UCSD-AML1 (cell line): ENCODE measurements around the gene GALNT10.
"Not testable (repeated sequence)": the region's sequence is repeated elsewhere in the genome, so short reads cannot be mapped to it uniquely, and the experiment has no call there.

ENCODE experiments used
- DNase-seq: peaks from one replicate; lab custom pipeline; 2025; ENCODE audit not compliant: unreplicated experiment; lab: John Stamatoyannopoulos, UW

The GALNT10 gene

DNA sequence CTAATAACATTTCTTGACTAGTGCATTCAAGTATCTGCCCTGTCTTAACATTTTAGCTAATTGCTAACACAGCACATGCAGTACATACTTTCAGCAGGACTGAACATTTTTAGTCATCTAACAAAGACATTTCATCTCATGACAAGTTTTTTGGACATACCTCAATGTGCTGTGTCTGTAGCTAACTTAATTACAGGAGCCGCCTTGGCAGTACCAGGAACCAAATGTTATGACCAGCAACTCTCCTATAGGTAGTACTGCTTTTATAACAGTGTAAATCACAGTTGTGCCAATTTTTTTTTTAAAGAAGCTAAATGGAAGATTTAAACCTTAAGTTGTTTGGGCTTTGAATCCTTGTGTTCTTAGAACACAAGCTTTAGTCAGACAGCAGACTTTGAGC, 155.9 kb downstream of the GALNT10 start:
- DNase-seq: no peak

DNA sequence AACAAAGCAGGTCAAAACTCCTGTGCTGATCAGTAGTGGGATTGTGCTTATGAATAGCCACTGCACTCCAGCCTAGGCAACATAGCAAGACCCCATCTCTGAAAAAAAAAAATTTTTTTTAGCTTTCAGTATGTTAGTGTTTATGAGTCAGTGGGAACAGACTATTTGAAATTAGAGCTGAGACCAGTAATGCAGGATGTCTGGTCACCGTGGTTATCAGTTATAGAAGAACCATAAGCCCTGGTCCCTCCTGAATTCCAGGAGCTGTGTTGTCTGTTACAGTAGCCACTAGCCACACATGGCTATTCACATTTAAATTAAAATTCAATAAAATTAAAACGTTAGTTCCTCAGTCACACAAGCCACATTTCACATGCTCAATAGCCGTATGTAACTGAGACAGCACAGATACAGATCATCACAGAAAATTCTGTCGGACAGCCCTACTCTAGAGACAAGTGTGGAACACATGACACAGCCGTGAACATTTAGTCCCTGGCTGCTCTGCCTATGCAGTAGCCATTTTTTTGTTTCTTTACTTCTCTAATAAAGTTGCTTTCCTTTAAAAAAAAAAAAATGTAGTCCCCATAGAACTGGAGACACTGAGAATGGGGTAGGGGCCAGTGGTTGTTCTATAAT, 159.2 kb downstream of the GALNT10 start:
- DNase-seq: no peak

- DNase-seq: no peak
These were observed 160.6 kb downstream of the GALNT10 start for GRCh38 chr5:154351141-154351540.

- DNase-seq: no peak
These were observed 161.0 kb downstream of the GALNT10 start for GRCh38 chr5:154351566-154351965.

DNA sequence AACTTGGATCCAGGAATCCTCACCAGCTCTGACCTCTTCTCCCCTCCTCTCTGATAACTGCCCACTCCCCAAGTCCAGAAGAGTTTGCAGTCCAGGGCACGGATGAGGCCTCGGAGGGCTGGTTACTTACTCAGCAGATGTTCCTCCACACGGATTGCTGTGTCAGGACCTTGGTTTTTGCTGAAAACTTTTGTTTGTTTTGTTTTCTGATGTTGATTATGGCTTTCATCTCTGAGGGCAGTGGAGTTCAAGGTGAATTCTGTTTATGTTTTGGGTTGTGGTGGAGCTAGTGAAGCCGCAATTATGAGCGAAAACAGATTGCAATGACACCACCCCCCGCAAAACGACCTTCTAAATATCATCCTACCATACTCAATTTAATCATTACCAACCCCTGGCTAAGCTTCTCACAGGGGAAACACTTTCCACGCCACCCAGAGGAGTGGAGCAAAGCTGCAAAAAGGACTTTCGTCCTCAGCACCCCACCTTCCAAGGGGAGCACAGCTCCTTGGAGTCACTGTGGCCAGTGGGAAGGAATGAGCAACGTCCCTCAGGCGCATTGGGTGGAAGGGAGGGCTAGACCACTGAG, 162.5 kb downstream of the GALNT10 start:
- no peak for DNase-seq

DNA sequence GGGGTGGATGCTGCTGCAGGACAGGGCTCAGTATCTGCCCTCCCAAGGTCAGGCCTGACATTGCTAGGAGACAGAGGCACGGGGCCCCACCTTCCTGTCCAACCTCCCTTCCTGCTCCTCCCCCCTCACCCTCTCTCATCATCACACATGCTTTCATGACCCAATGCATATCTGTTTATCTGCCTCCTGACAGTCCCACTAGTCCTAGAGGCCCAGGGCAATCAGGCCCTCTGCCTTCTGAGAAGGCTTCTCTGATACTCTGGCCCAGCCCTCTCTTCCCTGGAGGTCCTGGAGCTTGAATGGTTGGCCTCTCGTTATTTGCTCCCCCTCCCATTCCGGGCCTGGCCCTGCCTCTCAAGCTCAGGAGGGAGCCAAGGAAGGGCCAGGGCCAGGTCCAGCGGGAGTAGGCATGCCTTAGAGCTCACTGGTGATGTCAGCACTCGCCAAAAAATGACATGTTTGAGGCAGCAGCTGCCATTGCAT, 164.6 kb downstream of the GALNT10 start:
- no peak for DNase-seq

DNA sequence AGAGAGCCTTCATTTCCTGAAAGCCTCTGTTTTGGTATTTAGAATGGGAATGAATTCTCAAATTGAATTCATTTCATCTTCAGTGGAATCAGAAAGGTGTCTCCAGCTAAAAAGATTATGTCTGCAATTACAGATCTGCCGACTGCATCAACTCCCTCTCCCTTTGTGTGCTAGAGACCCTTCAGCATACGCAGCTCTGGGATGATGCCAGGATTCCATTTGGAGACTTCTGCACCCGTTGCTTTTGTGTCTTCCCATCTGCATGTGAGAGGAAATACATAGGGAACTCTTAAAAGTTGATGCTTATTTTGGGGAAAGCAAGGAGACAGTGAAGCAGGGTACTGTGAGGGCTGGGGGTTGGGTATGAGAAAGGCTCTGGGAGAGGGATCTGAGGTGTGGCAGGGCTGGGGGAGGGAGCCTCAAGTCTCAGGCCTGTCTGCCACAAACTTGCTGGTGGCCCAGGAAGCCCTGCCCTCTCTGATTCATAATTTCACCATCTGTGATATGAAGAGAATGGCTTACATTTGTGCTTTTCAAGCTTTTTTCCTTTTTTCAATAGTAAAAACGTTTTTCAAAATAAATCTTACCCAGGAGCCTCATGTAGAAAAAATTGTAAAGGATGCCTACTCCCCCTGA, 165.6 kb downstream of the GALNT10 start:
- no peak for DNase-seq

GRCh38 chr5:154356958-154357357, 166.4 kb downstream of the GALNT10 start:
- DNase-seq: no peak

GRCh38 chr5:154358516-154359220, 168.1 kb downstream of the GALNT10 start:
- DNase-seq: no peak

- no peak for DNase-seq
These were observed 168.7 kb downstream of the GALNT10 start for GRCh38 chr5:154359221-154359573.

DNA sequence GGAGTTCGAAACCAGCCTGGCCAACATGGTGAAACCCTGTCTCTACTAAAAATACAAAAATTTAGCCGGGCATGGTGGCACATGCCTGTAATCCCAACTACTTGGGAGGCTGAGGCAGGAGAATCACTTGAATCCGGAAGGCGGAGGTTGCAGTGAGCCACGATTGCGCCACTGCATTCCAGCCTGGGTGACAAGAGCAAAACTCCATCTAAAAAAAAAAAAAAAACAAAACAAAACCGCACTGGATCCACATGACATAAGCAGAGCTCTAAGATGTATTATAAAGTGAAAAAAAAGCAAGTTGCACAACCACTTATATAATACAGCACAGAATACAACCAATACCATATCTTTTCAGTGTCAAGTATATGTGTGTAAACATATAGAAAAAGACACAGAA, 169.7 kb downstream of the GALNT10 start:
- DNase-seq: not testable (repeated sequence)

- DNase-seq: no peak
These were observed 172.9 kb downstream of the GALNT10 start for GRCh38 chr5:154363411-154363810.

GRCh38 chr5:154364771-154365170, 174.2 kb downstream of the GALNT10 start:
- no peak for DNase-seq

GRCh38 chr5:154365823-154366222, 175.3 kb downstream of the GALNT10 start:
- no peak for DNase-seq

DNA sequence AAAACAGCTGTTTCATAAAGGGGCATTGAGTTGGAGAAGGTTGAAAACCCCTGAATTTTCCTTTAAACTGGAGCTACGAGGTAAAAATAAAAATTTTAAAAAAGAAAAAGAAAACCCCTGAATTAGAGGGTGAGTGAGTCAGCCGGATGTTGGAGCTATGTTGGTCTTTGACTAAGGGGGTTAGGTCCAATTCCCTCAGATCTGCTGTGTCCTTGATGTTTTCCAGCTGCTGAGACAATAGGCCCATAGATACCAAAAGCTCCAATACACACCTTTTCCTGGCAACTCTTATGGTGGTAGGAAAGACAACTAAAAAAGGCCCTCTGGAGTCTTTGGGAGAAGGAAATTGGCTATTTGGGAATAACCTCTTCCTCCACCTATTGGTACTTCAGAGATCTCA, 175.8 kb downstream of the GALNT10 start:
- no peak for DNase-seq

DNA sequence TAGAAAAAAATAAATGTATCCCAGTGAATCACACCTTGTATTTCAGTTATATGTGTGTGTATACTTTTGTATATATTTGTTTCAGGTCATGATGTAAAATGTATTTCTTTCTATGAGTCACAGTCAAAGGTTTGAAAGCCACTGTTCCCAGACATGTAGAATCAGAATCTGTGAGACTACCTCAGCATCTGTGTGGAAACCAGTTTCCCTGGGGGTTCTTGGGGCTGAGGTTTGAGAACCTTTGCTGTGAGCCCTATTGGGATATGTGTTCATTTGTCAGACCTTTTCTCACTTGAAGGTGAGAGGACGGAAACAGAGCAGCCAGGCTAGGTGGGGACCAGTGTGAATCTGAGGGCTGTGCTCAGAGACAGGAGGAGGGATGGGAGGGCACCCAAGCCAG, 176.6 kb downstream of the GALNT10 start:
- no peak for DNase-seq

DNA sequence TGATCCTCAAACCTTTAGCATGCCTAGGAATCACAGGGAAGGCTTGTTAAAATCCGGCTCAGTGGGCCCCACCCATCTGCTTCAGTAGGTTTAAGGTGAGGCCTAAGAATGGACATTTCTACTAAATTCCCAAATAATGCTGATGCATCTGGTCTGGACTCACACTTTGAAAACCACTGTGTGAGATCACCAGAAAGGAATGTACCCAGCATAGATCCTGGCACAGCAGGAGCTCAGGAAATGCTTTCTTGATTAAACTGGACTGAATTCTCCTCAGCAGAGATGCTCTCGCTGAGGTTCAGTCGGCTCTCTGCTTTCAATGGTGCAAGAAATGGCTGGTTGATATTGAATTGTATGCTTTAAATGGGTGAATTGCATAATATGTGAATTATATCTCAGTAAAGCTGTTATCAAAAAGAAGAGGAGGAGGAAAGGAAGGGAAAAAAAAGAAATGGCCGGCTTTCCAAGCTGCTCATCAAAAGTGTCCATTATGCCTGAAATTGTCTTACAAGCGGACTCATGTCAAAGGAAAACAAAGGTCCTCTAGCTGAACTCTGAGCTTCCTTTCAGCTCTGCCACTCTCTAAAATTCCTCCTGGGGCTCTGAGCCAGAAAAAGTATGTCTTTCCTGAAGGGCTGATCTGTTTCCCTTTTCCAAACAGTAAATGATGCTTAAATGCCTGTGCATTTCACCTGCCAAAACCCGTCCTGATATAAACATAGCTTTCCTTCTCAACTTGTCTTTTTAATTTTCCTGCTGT, 177.7 kb downstream of the GALNT10 start:
- DNase-seq: no peak

GRCh38 chr5:154369682-154370081, 179.1 kb downstream of the GALNT10 start:
- no peak for DNase-seq

DNA sequence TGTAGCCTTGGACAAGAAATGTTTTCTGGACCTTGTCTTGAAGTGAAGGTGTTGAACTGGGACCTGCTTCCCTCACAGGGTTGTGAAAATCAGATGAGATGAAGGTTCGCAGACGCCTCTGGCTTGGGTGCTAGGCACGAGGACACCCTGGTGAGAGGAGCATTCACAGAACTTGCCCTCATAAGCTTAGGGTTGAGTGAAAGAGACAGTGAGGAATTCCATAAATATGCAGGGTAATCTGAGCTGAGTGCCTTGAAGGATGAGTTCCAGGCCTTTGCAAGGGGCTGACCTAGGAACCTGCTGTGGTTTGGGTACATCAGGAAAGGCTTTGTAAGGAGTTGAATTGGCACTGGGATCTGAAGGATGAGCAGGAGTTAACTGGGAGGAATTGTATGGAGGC, 179.6 kb downstream of the GALNT10 start:
- DNase-seq: no peak

GRCh38 chr5:154370813-154371212, 180.3 kb downstream of the GALNT10 start:
- no peak for DNase-seq

DNA sequence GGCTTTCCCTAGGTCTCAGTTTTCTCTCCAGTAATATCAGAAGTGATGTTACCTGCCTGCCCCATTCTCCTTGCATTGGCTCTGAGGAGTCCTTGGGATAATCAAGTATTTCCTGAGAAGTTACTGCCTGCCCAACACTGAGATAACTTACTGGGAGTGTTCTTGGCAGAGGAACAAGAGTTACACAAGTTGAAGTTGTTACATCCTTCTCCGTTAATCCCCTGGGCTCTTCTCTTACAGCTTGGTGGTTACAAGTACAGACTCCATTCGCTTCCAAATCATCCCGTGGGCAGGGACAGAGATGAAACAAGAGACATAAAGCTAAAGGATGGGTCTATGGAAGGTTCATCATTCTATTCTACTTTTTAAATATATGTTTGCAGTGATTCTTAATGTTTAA, 181.2 kb downstream of the GALNT10 start:
- DNase-seq: no peak
